SHP77 treated with DMSO at 0.1 percent for 48 hours (cell line): ENCODE data around the gene SYNPO2L.
"Not testable (repeated sequence)": the region's sequence is repeated elsewhere in the genome, so short reads cannot be mapped to it uniquely, and the experiment has no call there.

Source experiments
- DNase-seq: peaks from one replicate; lab custom pipeline; 2025; lab: John Stamatoyannopoulos, UW

SYNPO2L gene

GRCh38 chr10:73655990-73656298 lies at the start of gene SYNPO2L:
Gene SYNPO2L, minus strand, starts transcription at chr10:73656029. Its CDS starts 107 bp downstream, at chr10:73655922.
- DNase-seq = no peak

GRCh38 chr10:73703924-73704323 lies 48.1 kb upstream of the SYNPO2L start:
- not testable (repeated sequence) for DNase-seq

- DNase-seq = not testable (repeated sequence)
These were observed 43.0 kb upstream of the SYNPO2L start for GRCh38 chr10:73698819-73699218.

- not testable (repeated sequence) for DNase-seq
These were observed 41.9 kb upstream of the SYNPO2L start, which contains the start of gene AGAP5 for GRCh38 chr10:73697675-73698159. Gene AGAP5, minus strand, starts transcription at chr10:73698109. Its CDS starts 354 bp downstream, at chr10:73697755.

- DNase-seq = not testable (repeated sequence)
These were observed 39.5 kb upstream of the SYNPO2L start for GRCh38 chr10:73695302-73695701.

- DNase-seq = not testable (repeated sequence)
These were observed 34.9 kb upstream of the SYNPO2L start for GRCh38 chr10:73690755-73691154.

- DNase-seq = not testable (repeated sequence)
These were observed 33.8 kb upstream of the SYNPO2L start for GRCh38 chr10:73689596-73689995.

- DNase-seq = not testable (repeated sequence)
These were observed 31.8 kb upstream of the SYNPO2L start for GRCh38 chr10:73687641-73688040.

GRCh38 chr10:73674546-73674945 lies 18.7 kb upstream of the SYNPO2L start:
- DNase-seq = not testable (repeated sequence)

GRCh38 chr10:73668378-73668777 lies 12.5 kb upstream of the SYNPO2L start:
- not testable (repeated sequence) for DNase-seq

GRCh38 chr10:73666153-73666809 lies 10.5 kb upstream of the SYNPO2L start:
- DNase-seq = not testable (repeated sequence)

GRCh38 chr10:73665581-73665980 lies 9.8 kb upstream of the SYNPO2L start:
- DNase-seq = not testable (repeated sequence)

GRCh38 chr10:73664156-73665040 lies 8.6 kb upstream of the SYNPO2L start:
- not testable (repeated sequence) for DNase-seq

- not testable (repeated sequence) for DNase-seq
These were observed 7.8 kb upstream of the SYNPO2L start for GRCh38 chr10:73663621-73664020.

GRCh38 chr10:73662705-73663104 lies 6.9 kb upstream of the SYNPO2L start:
- not testable (repeated sequence) for DNase-seq

- DNase-seq = no peak
These were observed 406 bp downstream of the SYNPO2L start for GRCh38 chr10:73655257-73655989.

- DNase-seq = peak; percentile 22
These were observed 2.1 kb downstream of the SYNPO2L start for GRCh38 chr10:73653701-73654100.

- DNase-seq = no peak
These were observed 2.6 kb downstream of the SYNPO2L start for GRCh38 chr10:73653195-73653594.

GRCh38 chr10:73650537-73651331 lies 5.1 kb downstream of the SYNPO2L start:
- DNase-seq = peak; percentile 23

GRCh38 chr10:73649876-73650536 lies 5.8 kb downstream of the SYNPO2L start:
- no peak for DNase-seq
